Smooth muscle cell (in vitro differentiated cells): ENCODE results near the gene MFSD12. TPM values are rescaled to one million over a fixed set of nuclear protein-coding genes. Genes with fewer than 3 reads are reported as not detected.

ENCODE experiments used
- DNase-seq: peaks from one replicate; lab custom pipeline; 2025; ENCODE audit not compliant: unreplicated experiment; lab: John Stamatoyannopoulos, UW
- H2AFZ ChIP-seq: fragments of 200-600 bp; sonication (generic); 2 replicates; pipeline ENCODE4 v1.6.0; 2016; ENCODE audit warnings: antibody characterized with exemption, low read depth, mild to moderate bottlenecking
- H3F3A ChIP-seq: fragments of 200-600 bp; sonication (generic); 2 replicates; pipeline ENCODE4 v1.6.0; 2017; ENCODE audit warnings: antibody characterized with exemption, low read depth
- H3K27ac ChIP-seq: fragments of 200-600 bp; sonication (generic); 2 replicates; pipeline ENCODE4 v1.5.1; 2016; ENCODE audit warnings: low read depth, mild to moderate bottlenecking
- H3K27me3 ChIP-seq: fragments of 200-600 bp; sonication (generic); 2 replicates; pipeline ENCODE4 v1.6.1; 2016; ENCODE audit warnings: low read depth, mild to moderate bottlenecking
- H3K36me3 ChIP-seq: fragments of 200-600 bp; sonication (generic); 2 replicates; pipeline ENCODE4 v1.5.1; 2016; ENCODE audit warnings: low read depth
- H3K4me1 ChIP-seq: fragments of 200-600 bp; sonication (generic); 2 replicates; pipeline ENCODE4 v1.5.1; 2016; ENCODE audit warnings: low read depth
- H3K4me2 ChIP-seq: fragments of 200-600 bp; sonication (generic); 2 replicates; pipeline ENCODE4 v1.6.0; 2016; ENCODE audit warnings: mild to moderate bottlenecking
- H3K4me3 ChIP-seq: fragments of 200-600 bp; sonication (generic); 2 replicates; pipeline ENCODE4 v1.5.1; 2016; ENCODE audit warnings: mild to moderate bottlenecking
- H3K79me2 ChIP-seq: fragments of 200-600 bp; sonication (generic); 2 replicates; pipeline ENCODE4 v1.6.0; 2016; ENCODE audit warnings: low read depth, mild to moderate bottlenecking
- H3K9ac ChIP-seq: fragments of 200-600 bp; sonication (generic); 2 replicates; pipeline ENCODE4 v1.6.0; 2016; ENCODE audit warnings: low read depth
- H3K9me3 ChIP-seq: fragments of 200-600 bp; sonication (generic); replicated peaks from 2 replicates; pipeline ENCODE4 v1.5.1; 2016; ENCODE audit warnings: low read depth
- H4K20me1 ChIP-seq: fragments of 200-600 bp; sonication (generic); 2 replicates; pipeline ENCODE4 v1.6.0; 2016; ENCODE audit warnings: low read depth
- CTCF ChIP-seq: fragments of 200-600 bp; sonication (generic); IDR thresholded peaks from 2 replicates; pipeline ENCODE4 v1.5.1; 2017; ENCODE audit warnings: borderline replicate concordance, mild to moderate bottlenecking, antibody characterized with exemption; ENCODE audit not compliant: insufficient read depth, poor library complexity, severe bottlenecking
- WGBS: methylation state at CpG from one replicate; pipeline ENCODE4 v1.1.7; 2016; ENCODE audit warnings: low lambda C conversion rate; 5-methylcytosine and 5-hydroxymethylcytosine counted together
- polyA plus RNA-seq: library from polyadenylated mRNA; unstranded; fragments of >200 nt; fragmentation: Nextera tagmentation; extraction: Ambion mirVana; gene quantifications from 2 replicates; pipeline ENCODE4 v1.2.1, GENCODE V29; 2016
- total RNA-seq: library from RNA; depleted of rRNA; stranded (reverse); fragments of >200 nt; gene quantifications from 2 replicates; pipeline ENCODE4 v1.2.3, GENCODE V29; 2014

The MFSD12 gene
- total and polyA plus RNA-seq, 2 experiments from 2014 or later, result 56.0 to 73.8 TPM

GRCh38 chr19:3535235-3535535 lies 22.2 kb downstream of the MFSD12 start:
- DNase-seq, result no peak
- Histone ChIP-seq H3K4me2 (no peak overlapping the region), H3K36me3 (no peaks in the 10 kb centered on the region), H3K27me3 (no peaks in the 10 kb centered on the region), H2AFZ (no peak overlapping the region), H3K9ac (no peak overlapping the region), H3F3A (no peaks in the 10 kb centered on the region), H4K20me1 (peaks cover 23% of the 10 kb centered on the region), H3K9me3 (no peaks in the 10 kb centered on the region), H3K4me1 (no peaks in the 10 kb centered on the region), H3K79me2 (no peaks in the 10 kb centered on the region), H3K4me3 (no peak overlapping the region), H3K27ac (no peak overlapping the region)
- no peak for TF ChIP-seq CTCF
- WGBS, result 96% methylated on average over 9 of the region's 9 CpGs

DNA sequence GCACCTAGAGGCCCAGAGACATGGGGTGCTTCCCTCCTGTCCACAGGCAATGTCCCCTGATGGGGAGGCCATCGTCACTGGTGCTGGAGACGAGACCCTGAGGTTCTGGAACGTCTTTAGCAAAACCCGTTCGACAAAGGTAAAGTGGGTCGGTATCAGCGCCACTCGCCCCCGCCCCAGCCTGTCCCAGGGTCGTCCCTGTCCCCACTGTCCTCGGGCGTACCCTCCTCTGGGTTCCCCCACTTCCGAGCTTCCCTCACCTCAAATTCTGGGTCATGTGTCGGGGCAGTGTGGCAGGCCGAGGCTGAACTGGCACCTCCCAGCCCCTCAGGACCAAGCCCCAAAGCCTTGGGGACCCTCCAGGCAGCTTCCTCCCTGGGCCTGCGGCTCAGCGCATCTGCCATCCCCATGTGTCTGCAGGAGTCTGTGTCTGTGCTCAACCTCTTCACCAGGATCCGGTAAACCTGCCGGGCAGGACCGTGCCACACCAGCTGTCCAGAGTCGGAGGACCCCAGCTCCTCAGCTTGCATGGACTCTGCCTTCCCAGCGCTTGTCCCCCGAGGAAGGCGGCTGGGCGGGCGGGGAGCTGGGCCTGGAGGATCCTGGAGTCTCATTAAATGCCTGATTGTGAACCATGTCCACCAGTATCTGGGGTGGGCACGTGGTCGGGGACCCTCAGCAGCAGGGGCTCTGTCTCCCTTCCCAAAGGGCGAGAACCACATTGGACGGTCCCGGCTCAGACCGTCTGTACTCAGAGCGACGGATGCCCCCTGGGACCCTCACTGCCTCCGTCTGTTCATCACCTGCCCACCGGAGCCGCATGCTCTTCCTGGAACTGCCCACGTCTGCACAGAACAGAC lies 22.8 kb downstream of the MFSD12 start:
- Histone ChIP-seq H2AFZ (no peak overlapping the region), H3K9ac (no peak overlapping the region), H3K79me2 (no peaks in the 10 kb centered on the region), H3K4me1 (no peaks in the 10 kb centered on the region), H3F3A (no peaks in the 10 kb centered on the region), H3K36me3 (no peaks in the 10 kb centered on the region), H3K9me3 (no peaks in the 10 kb centered on the region), H3K27ac (no peak overlapping the region), H3K4me2 (no peak overlapping the region), H3K27me3 (no peaks in the 10 kb centered on the region), H3K4me3 (no peak overlapping the region), H4K20me1 (peaks cover 21% of the 10 kb centered on the region)
- TF ChIP-seq CTCF, result no peak
- no peak for DNase-seq
- WGBS, result 92% methylated on average over 37 of the region's 38 CpGs

DNA sequence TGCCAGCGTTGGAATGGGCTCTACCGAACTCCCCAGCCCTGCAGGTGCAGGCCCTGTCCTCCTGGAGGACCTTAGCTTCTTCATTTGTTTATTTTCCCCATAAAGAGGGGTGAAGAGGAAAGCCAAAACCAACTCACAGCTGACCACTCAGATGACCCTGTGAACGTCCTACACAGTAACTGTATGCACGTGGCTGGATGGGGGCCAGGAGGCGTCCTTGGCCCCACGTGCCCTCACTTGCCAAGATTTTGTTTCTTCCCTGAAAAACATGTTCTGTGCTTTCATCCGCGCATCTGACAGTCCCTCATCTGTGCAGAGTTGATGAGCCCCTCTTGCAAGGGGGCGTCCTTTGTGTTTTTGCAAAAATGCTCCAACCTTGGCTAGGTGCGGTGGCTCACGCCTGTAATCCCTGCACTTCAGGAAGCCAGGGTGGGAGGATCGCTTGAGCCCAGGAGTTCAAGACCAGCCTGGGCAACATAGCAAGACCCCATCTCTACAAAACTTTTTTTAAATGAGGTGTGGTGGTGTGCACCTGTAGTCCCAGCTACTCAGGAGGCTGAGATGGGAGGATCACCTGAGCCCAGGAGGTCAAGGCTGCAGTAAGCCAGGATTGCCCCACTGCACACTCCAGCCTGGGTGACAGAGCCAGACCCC lies 23.7 kb downstream of the MFSD12 start:
- Histone ChIP-seq H3K27me3 (no peaks in the 10 kb centered on the region), H3K27ac (no peak overlapping the region), H3K9me3 (no peaks in the 10 kb centered on the region), H3K36me3 (no peaks in the 10 kb centered on the region), H3K4me2 (no peak overlapping the region), H2AFZ (no peak overlapping the region), H3K9ac (no peak overlapping the region), H3F3A (no peaks in the 10 kb centered on the region), H3K4me3 (no peak overlapping the region), H3K79me2 (no peaks in the 10 kb centered on the region), H4K20me1 (peaks cover 14% of the 10 kb centered on the region), H3K4me1 (no peaks in the 10 kb centered on the region)
- 96% methylated on average over 12 of the region's 12 CpGs for WGBS
- DNase-seq, result no peak
- TF ChIP-seq CTCF, result no peak

DNA sequence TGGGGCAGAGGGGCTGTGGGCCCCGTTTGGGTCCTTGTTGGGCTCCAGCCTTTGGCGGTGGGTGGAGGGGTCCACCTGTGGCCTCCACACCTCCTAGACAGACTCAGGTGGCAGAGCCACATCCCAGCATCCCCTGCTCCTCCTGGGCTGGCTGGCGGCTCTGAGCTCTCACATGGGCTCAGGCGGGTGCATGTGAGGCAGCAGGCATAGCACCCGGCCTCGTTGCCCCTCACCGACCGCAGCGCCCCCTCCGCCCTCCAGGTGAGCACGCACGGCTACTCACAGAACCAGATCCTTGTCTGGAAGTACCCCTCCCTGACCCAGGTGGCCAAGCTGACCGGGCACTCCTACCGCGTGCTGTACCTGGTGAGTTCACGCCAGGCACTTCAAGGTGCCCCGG lies 24.4 kb downstream of the MFSD12 start:
- H3K4me1 ChIP-seq, result no peaks in the 10 kb centered on the region
- no peaks in the 10 kb centered on the region for H3F3A ChIP-seq
- H3K79me2 ChIP-seq, result no peaks in the 10 kb centered on the region
- H3K27me3 ChIP-seq, result no peaks in the 10 kb centered on the region
- DNase-seq, result no peak
- 98% methylated on average over 16 of the region's 17 CpGs for WGBS
- H3K4me3 ChIP-seq, result no peak overlapping the region
- H4K20me1 ChIP-seq, result peaks cover 14% of the 10 kb centered on the region
- no peak overlapping the region for H3K9ac ChIP-seq
- TF ChIP-seq CTCF, result no peak
- no peak overlapping the region for H2AFZ ChIP-seq
- H3K36me3 ChIP-seq, result no peaks in the 10 kb centered on the region
- H3K9me3 ChIP-seq, result no peaks in the 10 kb centered on the region
- H3K27ac ChIP-seq, result no peak overlapping the region
- H3K4me2 ChIP-seq, result no peak overlapping the region
